ENCODE data around the gene PDZRN3.

- TF ChIP-seq CTCF (conservative IDR thresholded peaks at IDR 0.05) (no peak), EZH2 (IDR thresholded peaks at IDR 0.05; ENCODE audit: low read depth) (no peak)
Observed at GRCh38 chr3:73624821-73625665, at the start of gene PDZRN3.

All from PC-9 (cell line).